Middle frontal gyrus (tissue), 1 donor: ENCODE results near the gene BICD1.

ENCODE experiments used
- DNase-seq: peaks from one replicate; pipeline ENCODE4 v3.0.0-alpha.2; 2015; ENCODE audit warnings: low spot score; ENCODE audit errors: extremely low spot score

BICD1 gene

GRCh38 chr12:32334371-32334777, 227.7 kb downstream of the BICD1 start:
- no peak for DNase-seq

GRCh38 chr12:32336261-32336660, 229.6 kb downstream of the BICD1 start:
- no peak for DNase-seq

- DNase-seq: no peak
These were observed 236.8 kb downstream of the BICD1 start for GRCh38 chr12:32343496-32343895.

DNA sequence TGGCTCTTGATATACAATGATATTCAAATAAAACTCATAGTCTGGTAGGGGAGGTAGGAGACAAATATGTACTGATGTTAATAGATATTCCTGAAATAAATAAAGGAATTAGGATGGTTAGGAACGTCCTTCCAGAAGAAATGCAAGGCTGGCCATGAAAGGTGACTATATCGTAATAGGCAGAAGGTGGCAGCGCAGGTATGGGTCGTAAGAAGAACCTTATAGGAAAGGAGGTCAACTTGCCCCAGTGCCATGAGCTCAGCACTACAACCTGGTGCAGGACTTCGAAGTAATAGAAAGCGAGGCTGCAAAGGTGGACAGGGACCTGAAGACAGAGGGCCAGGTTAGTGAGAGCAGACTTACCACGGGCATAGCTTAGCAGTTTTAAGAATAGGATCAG, 237.4 kb downstream of the BICD1 start:
- DNase-seq: no peak

- no peak for DNase-seq
These were observed 246.9 kb downstream of the BICD1 start for GRCh38 chr12:32353540-32353939.

- no peak for DNase-seq
These were observed 251.1 kb downstream of the BICD1 start for GRCh38 chr12:32357601-32358249.

DNA sequence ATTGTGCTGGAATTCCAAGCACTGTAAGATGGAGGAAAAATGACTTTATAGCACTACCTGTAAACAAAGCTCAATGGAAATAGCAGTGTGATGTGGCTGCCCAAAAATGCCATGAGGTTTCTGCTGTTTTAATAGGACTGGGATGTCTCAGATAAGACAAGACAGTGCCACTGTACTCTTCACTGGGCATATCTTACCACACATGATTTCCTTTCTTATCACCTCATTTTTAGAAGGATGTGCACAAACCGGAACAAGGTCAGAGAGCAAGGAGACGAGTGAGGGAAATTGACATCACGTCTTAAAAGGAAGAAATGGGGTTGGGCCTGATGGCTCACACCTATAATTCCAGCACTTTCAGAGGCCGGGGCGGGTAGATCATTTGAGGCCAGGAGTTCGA, 254.3 kb downstream of the BICD1 start:
- no peak for DNase-seq

DNA sequence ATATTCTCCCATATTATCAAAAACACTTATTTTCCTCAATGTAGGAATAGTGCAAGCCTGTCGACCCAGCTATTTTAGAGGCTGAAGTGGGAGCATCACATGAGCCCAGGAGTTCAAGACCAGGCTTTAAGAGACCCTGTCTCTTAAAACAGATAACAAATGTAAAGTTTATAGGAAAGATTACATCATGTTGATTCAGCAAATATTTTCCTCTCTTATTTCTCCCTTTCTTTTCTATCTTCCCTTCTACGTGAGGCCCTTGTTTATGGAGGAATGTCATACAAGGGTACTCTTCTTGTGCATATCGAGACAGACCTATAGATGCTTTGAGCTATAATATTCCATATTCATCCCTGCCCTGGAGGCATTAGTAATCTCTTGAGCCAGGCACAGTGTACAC, 256.2 kb downstream of the BICD1 start:
- no peak for DNase-seq

GRCh38 chr12:32365473-32366064, 258.9 kb downstream of the BICD1 start:
- DNase-seq: peak; percentile 31

DNA sequence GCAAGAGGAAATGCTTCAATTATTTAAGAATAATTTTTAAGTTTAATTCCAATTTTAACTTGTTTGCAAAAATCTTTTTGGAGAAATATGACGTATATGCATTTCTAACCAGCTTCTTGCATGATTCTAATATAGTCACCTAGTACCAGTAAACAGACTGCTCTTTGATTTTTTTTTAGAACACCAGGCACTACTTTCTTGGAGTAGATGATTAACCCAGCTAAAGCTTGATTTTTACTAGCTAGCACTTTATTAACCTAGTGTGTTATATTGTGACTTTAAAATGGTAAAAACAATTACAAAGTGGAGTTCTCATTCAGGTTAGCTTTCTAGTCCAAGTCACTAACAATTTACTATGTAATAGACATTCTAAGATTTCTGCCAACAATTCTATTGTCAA, 260.1 kb downstream of the BICD1 start:
- DNase-seq: no peak

DNA sequence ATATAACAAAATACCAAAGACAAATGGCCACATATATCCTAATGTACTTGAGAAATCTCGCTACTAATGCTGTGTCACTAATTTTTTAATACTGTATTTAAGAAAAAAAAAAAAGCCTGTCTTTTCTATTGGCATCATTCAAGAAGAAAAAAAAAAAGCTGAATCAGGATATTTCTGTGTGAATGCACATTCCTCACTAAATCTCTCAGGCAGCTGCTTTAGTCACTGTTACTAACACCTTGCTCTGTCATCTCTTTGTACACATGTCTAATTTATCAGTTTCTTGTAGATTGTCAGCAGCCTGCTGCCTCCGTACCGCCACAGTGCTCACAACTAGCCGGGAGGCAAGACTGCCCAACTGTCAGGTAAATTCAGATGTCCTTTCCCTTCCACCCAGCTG, 260.7 kb downstream of the BICD1 start:
- DNase-seq: no peak

- DNase-seq: no peak
These were observed 262.6 kb downstream of the BICD1 start for GRCh38 chr12:32369202-32369601.

GRCh38 chr12:32377344-32378055, 270.9 kb downstream of the BICD1 start:
- no peak for DNase-seq

- no peak for DNase-seq
These were observed 272.6 kb downstream of the BICD1 start for GRCh38 chr12:32379213-32379612.

GRCh38 chr12:32379667-32380066, 273.0 kb downstream of the BICD1 start:
- no peak for DNase-seq

DNA sequence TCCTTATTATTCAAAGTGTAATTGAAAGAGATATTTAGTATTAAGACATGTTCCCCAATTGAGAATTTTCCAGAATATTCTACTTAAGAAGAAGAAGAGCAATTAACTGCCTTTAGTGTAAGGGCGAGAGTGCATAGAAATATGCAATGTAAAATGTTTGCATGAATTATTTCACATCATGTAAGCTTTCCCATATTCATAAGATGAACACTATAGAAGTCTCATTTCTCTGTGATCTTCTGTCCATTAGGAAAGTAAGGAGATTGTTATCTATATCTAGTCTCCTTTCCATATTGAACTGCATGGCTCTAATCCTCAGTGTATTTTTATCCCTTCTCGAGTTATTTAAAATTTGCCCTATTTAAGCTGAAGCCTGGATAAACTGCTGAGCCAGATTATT, 275.6 kb downstream of the BICD1 start:
- DNase-seq: no peak

DNA sequence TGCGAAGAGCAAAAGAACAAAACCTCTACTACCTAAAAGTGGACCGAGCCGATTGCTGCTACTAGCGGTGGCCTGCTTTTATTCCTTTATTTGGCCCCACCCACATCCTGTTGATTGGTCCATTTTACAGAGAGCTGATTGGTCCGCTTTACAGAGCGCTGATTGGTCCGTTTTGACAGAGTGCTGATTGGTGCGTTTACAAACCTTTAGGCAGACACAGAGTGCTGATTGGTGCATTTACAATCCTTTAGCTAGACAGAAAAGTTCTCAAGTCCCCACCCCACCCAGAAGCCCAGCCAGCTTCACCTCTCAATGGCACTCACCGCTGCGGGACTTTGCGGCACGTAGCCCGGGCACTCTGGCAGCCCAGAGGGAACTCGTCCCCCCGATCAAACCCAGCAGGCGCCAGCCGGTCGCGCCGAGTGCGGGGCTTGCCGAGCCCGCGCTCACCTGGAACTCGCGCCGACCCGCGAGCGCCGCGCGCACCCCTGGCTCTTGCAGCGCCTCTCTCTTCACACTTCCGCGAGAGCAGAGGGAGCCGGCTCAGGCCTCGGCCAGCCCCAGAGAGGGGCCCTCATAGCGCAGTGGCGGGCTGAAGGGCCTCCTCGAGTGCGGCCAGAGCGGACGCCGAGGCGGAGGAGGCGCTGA, 284.0 kb downstream of the BICD1 start:
- DNase-seq: no peak

DNA sequence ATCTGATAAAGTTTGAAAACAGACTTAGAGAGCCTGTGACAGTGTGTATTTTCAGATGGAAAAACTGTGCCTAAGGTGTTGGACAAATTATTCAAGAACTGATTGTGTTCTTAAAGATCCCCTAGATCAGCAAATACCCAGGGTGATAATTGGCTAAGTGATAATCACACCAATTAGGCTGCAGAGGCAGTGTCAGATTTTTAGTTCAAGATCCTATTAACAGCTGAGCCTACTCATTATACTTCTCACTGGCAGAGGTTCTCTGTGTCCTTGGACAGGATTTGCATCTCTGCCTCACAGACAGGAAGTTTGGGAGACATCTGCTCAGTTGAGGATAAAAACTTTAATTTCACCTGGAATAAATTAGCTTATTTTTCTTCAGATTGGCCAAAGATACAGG, 288.4 kb downstream of the BICD1 start:
- DNase-seq: no peak

GRCh38 chr12:32397696-32398095, 291.0 kb downstream of the BICD1 start:
- no peak for DNase-seq

DNA sequence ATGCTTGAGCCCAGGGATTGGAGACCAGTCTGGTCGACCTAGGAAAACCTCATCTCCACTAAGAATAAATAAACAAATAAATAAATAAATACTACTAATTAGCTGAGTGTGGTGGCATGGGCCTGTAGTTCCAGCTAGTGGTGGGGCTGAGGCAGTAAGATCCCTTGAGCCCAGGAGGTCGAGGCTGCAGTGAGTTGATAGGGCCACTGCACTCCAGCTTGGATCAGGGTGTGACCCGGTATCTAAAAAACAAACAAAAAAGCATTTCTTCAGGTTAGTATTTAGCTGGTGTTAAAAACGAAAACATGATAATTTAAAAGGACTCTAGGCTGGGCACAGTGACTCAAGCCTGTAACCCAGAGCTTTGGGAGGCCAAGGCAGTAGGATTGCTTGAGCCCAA, 291.5 kb downstream of the BICD1 start:
- no peak for DNase-seq

GRCh38 chr12:32398816-32399369, 292.2 kb downstream of the BICD1 start:
- DNase-seq: no peak
